ENCODE measurements around the gene TMEM132D.

Gene TMEM132D

DNA sequence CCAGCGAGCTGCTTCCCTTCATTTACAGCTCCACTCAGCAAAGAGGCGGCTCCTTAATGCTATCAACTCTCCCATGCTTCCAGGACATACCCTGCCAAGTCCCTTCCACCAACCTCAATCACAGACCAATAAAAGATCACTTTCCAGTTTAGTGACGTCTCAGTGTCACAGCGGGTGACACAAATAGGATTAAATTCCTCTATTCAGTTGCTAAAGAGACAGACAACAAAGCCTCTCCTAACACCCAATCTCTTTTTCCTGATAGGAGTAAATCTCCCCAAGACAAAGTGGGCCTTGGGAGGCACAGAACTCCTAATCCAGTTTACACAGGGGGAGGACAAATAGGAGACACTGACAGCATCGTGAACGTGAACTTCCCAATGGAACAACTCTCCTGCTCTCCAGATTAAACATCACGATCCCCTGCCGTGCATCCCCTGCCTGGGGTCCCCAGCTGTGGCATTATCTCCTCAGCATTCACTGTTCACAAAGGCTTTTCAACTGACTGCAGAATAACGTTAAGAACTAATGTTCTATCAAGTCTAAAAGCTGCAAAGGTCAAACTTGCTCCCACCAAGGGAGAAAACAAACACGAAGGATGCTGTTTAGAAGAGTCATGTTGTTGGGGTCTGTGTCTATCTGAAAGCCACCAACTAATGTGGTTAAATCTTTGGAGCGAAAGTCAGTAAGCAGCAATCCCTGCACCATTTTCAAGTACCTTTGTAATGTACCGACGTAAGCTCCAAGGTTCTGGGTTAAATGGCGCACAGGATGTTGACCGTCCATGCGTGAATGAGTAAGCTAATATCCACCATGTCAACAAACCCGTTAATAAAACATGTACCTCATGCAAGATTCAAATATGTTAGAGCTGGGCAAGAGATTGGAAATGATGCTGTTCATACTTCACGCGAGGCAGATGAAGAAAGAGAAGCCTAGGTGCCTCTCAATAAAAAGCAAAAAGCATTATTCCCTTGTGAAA, 31.5 kb downstream of the TMEM132D start:
- DNase-seq: no peak

- DNase-seq: no peak
These were observed 33.0 kb downstream of the TMEM132D start for GRCh38 chr12:129870796-129871195.

- no peak for DNase-seq
These were observed 33.7 kb downstream of the TMEM132D start for GRCh38 chr12:129870136-129870535.

- no peak for DNase-seq
These were observed 35.2 kb downstream of the TMEM132D start for GRCh38 chr12:129868575-129868974.

DNA sequence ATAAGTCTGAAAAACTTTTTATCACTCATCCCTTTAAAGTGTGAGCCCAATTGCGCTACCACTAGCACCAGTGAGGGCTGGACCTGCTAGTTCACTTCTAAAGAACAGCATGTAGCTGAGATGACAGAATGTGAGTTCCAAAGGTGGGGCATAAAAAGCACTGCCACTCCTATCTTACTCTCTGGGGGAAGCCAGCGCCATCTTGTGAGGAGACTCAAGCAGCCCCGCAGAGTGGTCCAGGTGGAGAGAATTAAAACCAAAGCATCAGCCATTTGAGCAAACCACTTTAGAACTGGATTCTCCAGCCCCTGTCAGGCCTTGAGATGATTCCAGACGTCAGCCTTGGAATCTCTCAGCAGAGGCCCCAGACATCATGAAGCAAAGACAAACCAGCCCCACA, 39.9 kb downstream of the TMEM132D start:
- DNase-seq: no peak

DNA sequence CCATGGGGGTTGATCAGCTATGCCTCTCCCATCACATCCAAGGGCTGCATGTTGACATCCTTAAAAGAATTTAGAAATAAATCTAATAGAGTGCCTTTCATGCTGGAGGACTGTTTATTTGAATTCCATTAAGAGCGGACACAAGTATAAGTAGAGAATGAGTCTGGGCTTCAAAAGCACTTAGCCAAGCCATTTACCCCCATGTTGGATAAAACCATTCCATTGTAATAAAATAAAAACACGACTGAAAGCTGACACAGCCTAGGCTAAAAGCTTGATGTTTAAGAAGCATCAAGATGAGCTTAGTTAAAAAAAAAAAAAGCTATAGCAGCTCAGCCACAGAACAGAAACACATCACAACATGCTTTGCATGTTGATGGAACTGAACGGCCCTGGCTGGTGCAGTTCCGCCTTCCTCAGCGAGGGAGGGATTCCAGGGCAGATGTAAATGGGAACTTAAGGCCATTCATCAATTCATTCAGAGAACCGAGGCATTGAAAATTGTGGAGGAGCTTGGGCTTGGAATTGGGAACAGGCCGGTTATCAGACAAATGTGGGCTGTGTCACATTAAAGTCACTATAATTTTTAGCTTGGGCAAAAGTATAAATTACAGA, 41.2 kb downstream of the TMEM132D start:
- DNase-seq: no peak

- no peak for DNase-seq
These were observed 41.9 kb downstream of the TMEM132D start for GRCh38 chr12:129861951-129862350.

DNA sequence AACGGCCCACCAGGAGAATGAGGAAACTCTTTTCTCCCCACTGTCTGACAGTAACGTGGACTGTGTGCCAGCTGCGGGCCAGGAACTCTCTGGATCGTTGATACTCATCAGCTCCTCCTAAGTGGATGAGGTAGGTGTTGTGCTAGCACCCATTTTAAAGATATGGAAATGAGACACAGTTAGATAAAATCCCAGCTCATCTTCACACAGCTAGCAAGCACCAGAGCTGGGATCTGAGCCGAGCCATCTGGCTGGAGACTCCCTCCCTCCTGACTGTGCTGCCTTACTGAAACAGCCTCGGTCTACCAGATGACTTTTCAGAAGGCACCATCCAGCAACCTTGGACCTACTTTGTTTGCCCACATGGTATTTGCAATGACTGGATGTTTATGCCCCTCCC, 49.2 kb downstream of the TMEM132D start:
- DNase-seq: no peak

GRCh38 chr12:129851296-129851695, 52.5 kb downstream of the TMEM132D start:
- DNase-seq: no peak

- no peak for DNase-seq
These were observed 54.9 kb downstream of the TMEM132D start for GRCh38 chr12:129848876-129849275.

- no peak for DNase-seq
These were observed 56.8 kb downstream of the TMEM132D start for GRCh38 chr12:129847063-129847462.

DNA sequence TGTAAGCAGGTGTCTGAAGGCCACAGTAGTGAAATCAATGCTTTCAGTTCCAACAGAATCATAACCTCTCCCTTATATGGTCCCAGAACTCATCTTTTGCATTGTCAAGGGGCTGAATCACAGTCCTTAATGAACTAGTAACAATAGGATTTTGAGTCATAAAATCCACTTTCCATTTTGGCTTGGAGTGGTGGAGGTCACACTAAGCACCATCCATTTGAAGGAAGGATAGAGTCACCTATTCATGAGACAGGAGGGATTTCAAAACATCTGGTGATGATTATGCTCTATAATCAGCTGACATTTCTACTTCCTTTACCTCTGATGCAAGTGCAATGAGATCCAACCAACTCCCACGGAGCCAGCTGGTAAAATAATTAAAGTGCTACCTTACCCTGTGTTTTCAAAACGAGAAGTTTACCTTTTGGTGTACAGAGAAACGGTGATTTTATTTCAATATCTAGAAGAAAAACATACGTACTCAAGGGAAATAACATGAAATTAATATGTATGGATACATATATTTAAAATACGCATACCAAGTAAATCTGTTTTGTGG, 59.1 kb downstream of the TMEM132D start:
- no peak for DNase-seq

GRCh38 chr12:129841251-129841650, 62.6 kb downstream of the TMEM132D start:
- DNase-seq: no peak

DNA sequence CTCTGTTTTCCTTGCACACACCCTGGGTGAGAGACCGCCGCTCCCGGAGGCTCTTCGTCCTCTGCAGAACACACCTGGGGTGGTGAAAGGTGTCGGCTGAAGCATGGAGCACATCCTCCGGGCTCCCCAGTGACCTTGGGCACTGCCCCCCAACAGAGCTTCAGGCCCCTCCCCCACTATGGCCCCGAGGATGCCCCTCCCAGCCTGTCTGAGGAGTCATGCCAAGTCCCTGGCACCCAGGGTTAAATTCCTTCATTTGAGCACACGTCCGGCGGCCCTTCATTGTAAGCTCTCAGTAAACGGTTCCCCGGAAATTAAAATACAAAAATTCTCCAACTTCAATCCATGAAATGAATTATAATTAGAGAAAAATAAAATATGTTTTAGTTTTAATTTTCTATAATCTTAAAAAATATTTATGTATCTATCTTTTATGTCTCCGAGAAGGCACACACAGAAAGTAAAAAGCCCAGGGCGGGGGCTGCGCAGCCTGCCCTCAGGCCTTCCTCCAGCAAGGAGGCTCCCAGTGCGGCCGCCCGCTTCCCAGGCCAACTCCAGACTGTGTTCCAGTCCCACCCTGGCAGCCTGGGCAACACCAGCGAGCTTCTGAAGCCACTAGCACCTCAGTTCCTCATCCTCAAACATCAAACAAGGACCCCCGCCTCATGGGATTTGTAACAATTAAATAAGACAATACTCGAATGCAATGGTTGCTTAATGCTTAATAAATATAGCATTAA, 63.5 kb downstream of the TMEM132D start:
- DNase-seq: no peak

DNA sequence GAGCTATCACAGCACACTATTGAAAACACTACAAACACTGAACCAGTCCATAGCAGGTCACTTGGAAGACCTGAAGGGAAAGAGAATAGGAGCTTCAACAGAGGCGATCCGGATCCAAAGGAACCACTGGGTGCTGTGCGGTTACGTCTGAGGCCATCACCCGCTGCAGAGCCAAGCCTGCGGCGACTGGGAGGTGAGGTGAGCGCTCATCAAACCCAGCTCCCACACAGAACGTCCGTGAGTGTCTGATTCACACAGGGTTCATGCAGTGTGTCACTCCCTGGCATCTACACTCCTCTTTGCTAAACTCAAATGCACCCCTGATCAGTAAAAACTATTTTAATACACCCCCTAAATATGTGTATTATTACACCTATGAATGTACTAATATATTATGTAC, 64.1 kb downstream of the TMEM132D start:
- no peak for DNase-seq

DNA sequence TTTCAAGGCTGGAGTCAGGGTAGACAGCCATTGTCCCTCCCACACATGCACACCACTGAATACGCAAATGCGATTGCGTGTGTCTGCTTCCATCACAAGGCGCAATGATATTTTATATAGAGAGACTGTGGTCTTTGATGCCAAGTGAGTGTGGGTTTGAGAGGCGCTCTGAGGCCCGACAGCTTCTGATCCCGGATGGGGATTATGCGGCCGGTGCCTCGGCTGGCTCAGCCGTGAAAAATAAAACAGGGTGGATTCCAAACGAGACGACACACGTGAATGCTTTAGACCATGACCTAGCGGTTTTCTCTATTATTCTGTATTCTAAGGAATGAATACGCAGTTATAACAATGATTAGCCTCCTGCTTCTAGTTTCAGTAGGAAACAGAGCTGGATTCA, 72.5 kb downstream of the TMEM132D start:
- DNase-seq: no peak

DNA sequence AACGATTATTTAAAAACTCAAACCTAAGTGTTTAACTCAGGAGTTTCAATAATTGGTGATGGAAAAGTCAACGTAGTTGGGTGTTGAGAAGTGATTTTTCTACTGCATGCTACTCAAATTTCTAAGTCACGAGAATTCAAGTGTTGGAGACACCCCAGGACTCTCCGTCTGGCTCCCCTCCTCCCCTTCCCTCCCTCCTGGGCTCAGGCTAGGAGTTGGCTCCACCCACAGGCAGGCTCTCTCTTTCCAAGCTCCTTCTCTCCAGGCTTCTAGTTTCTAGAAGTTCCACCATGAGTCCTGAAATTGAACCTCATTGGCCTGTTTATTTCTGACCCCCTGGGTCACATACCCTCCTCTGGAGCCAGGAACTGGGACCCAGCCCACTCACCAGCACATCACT, 73.0 kb downstream of the TMEM132D start:
- no peak for DNase-seq

GRCh38 chr12:129827866-129828384, 75.9 kb downstream of the TMEM132D start:
- DNase-seq: no peak

- DNase-seq: no peak
These were observed 76.5 kb downstream of the TMEM132D start for GRCh38 chr12:129827102-129827865.

DNA sequence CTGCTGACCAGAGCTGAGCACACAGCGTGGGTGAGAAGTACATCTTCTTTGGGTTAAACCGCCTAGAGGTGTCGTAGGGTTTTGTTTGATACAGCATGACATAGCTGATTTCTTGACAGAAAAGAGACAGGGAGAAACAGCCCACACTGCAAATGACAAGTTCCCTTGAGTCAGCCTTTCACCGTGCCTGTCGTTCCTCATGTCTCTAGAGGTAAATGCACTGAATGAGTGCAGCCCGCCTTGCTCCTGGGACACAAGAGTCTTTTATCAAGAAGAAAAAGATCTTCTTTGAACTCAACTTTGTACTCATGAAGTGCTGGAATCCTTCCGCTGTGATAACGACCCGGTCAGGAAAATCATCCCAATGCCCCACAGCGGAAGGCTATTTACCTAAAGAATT, 77.6 kb downstream of the TMEM132D start:
- DNase-seq: no peak

GRCh38 chr12:129825316-129825715, 78.5 kb downstream of the TMEM132D start:
- no peak for DNase-seq

GRCh38 chr12:129821964-129822363, 81.9 kb downstream of the TMEM132D start:
- DNase-seq: no peak
